Stomach (tissue), 9 donors: Measurements from ENCODE around the gene ST13. TPM values are rescaled to one million over a fixed set of nuclear protein-coding genes. Genes with fewer than 3 reads are reported as not detected.

Experiments
- DNase-seq, 2 donors: peaks; one replicate each; pipeline versions ENCODE4 v3.0.0 to v3.0.0-alpha.2; 2013 to 2019
- H3K27ac ChIP-seq, 5 donors: fragments of 200-600 bp in 4 of 5; sonication (generic) in 4 of 5; one replicate each; pipeline ENCODE4 v1.5.1; 2013 to 2019; ENCODE audit warnings: mild to moderate bottlenecking in 1 of 5, moderate library complexity in 1 of 5
- H3K27me3 ChIP-seq, 3 donors: fragments of 200-600 bp; sonication (generic); one replicate each; pipeline ENCODE4 v1.5.1; 2017 to 2019; ENCODE audit warnings: mixed run types in 1 of 3
- H3K36me3 ChIP-seq, 4 donors: fragments of 200-600 bp; sonication (generic); 1 replicate in 3 of 4; 2 replicates in 1 of 4; pipeline ENCODE4 v1.5.1; 2016 to 2019
- H3K4me1 ChIP-seq, 4 donors: fragments of 200-600 bp; sonication (generic); one replicate each; pipeline ENCODE4 v1.5.1; 2016 to 2019
- H3K4me3 ChIP-seq, 4 donors: fragments of 200-600 bp; sonication (generic) in 3 of 4; one replicate each; pipeline ENCODE4 v1.5.1; 2016 to 2019; ENCODE audit warnings: mild to moderate bottlenecking in 1 of 4
- H3K9me3 ChIP-seq, 4 donors: fragments of 200-600 bp; sonication (generic); one replicate each; pipeline ENCODE4 v1.5.1; 2016 to 2019
- EP300 ChIP-seq: sonication (generic); formaldehyde crosslinking; IDR thresholded peaks from one replicate; pipeline ENCODE4 v1.6.1; 2017; ENCODE audit warnings: antibody characterized with exemption
- POLR2A ChIP-seq, 4 donors: fragments of 450-650 bp; IDR thresholded peaks; one replicate each; pipeline ENCODE4 v1.6.1; 2016; ENCODE audit warnings: antibody characterized with exemption in 4 of 4, control low read depth in 2 of 4, mild to moderate bottlenecking in 1 of 4, moderate library complexity in 1 of 4
- POLR2AphosphoS5 ChIP-seq, 3 donors: sonication (generic); formaldehyde crosslinking; IDR thresholded peaks; one replicate each; pipeline ENCODE4 v1.6.1; 2016; ENCODE audit warnings: antibody characterized with exemption in 3 of 3
- WGBS, 5 donors: extraction: QIAGEN DNeasy Blood & Tissue Kit in 3 of 5; methylation state at CpG; one replicate each; pipeline versions ENCODE4 v1.1.5 to v1.1.7; 2013 to 2018; 5-methylcytosine and 5-hydroxymethylcytosine counted together
- intact Hi-C: fragments of 100-400 bp; cut with DNase I; formaldehyde crosslinking; loops from one replicate; pipeline ENCODE4 v1.15.1; 2023; ENCODE audit warnings: low total_unique reads
- polyA plus RNA-seq, 3 donors: library from polyadenylated mRNA; stranded (reverse); fragments of 200-250 nt; gene quantifications; one replicate each; pipeline ENCODE4 v1.2.3, GENCODE V29; 2013
- total RNA-seq, 5 donors: library from RNA; depleted of rRNA; stranded (reverse); fragments of >200 nt; gene quantifications; one replicate each; pipeline versions ENCODE4 v1.1.0 to v1.2.3, GENCODE V29; 2014 to 2016
- TF ChIP-seq, protein P1 (sequence below), 7 experiments: fragments of 450-650 bp in 4 of 7; fragments of 200-600 bp in 3 of 7; sonication (generic) in 3 of 7; IDR thresholded peaks; one replicate each; pipeline ENCODE4 v1.5.1; 2016 to 2019; ENCODE audit warnings: antibody characterized with exemption in 7 of 7, control low read depth in 2 of 7, mild to moderate bottlenecking in 1 of 7
- donor health status: healthy with polysubstance abuse.
- donor health status: Bipolar disorder and iron deficiency.
- donor health status: healthy.

ST13 gene
- total and polyA plus RNA-seq, 8 donors: 67.5 to 288 (median 94.6) TPM

DNA sequence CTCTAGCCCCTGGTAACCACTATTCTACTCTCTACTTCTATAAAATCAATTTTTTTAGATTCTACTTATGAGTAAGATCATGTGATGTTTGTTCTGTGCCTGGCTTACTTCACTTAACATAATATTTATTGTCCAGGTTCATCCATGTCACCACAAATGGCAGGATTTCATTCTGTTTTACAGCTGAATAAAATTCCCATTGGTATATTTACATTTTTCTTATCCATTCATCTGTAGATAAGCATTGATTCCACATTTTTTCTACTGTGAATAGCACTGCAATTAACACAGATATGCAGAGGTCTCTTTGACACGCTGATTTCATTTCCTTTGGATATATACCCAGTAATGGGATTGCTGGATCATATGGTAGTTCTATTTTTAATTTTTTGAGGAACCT is 53.1 kb downstream of the ST13 start:
- intact Hi-C loops: no loop called here
- Histone ChIP-seq H3K27me3 (no peaks in the 10 kb centered on the region), H3K4me1 (no peaks in the 10 kb centered on the region), H3K4me3 (no peak overlapping the region), H3K27ac (no peak overlapping the region), H3K9me3 (no peaks in the 10 kb centered on the region), H3K36me3 (peaks cover 0 to 5% (median 2%) of the 10 kb centered on the region in 4 donors)
- 37 to 67% (median 45%) methylated on average over 1 of the region's 1 CpG for WGBS, 5 donors
- no peak for TF ChIP-seq EP300
- TF ChIP-seq POLR2AphosphoS5 (IDR thresholded peaks at IDR 0.05): no peak
- TF ChIP-seq, protein P1, sequence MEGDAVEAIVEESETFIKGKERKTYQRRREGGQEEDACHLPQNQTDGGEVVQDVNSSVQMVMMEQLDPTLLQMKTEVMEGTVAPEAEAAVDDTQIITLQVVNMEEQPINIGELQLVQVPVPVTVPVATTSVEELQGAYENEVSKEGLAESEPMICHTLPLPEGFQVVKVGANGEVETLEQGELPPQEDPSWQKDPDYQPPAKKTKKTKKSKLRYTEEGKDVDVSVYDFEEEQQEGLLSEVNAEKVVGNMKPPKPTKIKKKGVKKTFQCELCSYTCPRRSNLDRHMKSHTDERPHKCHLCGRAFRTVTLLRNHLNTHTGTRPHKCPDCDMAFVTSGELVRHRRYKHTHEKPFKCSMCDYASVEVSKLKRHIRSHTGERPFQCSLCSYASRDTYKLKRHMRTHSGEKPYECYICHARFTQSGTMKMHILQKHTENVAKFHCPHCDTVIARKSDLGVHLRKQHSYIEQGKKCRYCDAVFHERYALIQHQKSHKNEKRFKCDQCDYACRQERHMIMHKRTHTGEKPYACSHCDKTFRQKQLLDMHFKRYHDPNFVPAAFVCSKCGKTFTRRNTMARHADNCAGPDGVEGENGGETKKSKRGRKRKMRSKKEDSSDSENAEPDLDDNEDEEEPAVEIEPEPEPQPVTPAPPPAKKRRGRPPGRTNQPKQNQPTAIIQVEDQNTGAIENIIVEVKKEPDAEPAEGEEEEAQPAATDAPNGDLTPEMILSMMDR (IDR thresholded peaks at IDR 0.05): no peak
- TF ChIP-seq POLR2A (IDR thresholded peaks at IDR 0.05): no peak
- DNase-seq: no peak

DNA sequence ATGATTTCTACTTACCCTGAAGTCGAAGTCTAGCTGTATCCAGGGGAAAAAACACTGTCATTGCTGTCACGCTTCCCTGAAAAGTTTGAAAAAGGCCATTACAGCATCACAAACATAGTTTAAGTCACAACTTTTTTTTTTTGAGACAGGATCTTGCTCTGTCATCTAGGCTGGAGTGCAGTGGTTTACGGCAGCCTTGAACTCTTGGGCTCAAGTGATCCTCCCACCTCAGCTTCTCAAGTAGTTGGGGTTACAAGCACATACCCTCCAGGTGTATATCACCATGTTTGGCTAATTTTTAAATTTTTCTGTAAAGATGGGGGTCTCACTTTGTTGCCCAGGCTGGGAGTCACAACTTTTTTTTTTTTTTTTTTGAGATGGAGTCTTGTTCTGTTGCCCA is 57.4 kb downstream of the ST13 start:
- 92 to 98% (median 95%) methylated on average over 3 of the region's 3 CpGs for WGBS, 5 donors
- no peak for DNase-seq
- intact Hi-C loops: no loop called here
- H3K27ac ChIP-seq: no peak overlapping the region
- TF ChIP-seq, protein P1 (IDR thresholded peaks at IDR 0.05): no peak
- TF ChIP-seq POLR2AphosphoS5 (IDR thresholded peaks at IDR 0.05) (no peak), EP300 (no peak), POLR2A (IDR thresholded peaks at IDR 0.05) (no peak)
- H3K27me3 ChIP-seq: no peaks in the 10 kb centered on the region
- H3K4me1 ChIP-seq: no peaks in the 10 kb centered on the region
- H3K9me3 ChIP-seq: no peaks in the 10 kb centered on the region
- H3K4me3 ChIP-seq: no peak overlapping the region
- peaks cover 0 to 27% (median 16%) of the 10 kb centered on the region in 4 donors for H3K36me3 ChIP-seq

DNA sequence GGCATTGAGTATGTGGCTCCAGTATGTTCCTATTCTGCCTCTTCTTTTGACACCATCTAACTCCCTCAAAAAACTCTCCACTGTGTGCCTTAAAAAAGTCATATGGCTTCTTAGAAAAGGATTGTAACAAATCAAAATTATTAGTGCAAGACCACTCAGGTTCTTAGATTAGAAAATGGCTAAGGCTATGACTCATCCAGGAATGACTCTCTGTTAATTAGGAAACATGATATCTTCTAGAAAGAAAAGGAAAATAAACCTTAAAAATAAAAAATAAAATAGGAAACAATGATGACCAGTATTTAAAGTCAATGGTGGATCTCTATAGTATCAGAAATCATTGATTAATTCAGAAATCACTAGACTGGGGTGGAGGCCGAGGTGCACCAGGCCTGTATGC is 59.0 kb downstream of the ST13 start:
- no peaks in the 10 kb centered on the region for H3K4me1 ChIP-seq
- H3K27ac ChIP-seq: no peak overlapping the region
- intact Hi-C loops: no loop called here
- DNase-seq: no peak
- TF ChIP-seq, protein P1 (IDR thresholded peaks at IDR 0.05): no peak
- TF ChIP-seq POLR2A (IDR thresholded peaks at IDR 0.05) (no peak), EP300 (no peak), POLR2AphosphoS5 (IDR thresholded peaks at IDR 0.05) (no peak)
- WGBS, 5 donors: 86 to 100% (median 95%) methylated on average over 1 of the region's 1 CpG
- H3K9me3 ChIP-seq: no peaks in the 10 kb centered on the region
- peaks cover 0 to 36% (median 30%) of the 10 kb centered on the region in 4 donors for H3K36me3 ChIP-seq
- no peaks in the 10 kb centered on the region for H3K27me3 ChIP-seq
- H3K4me3 ChIP-seq: no peak overlapping the region

DNA sequence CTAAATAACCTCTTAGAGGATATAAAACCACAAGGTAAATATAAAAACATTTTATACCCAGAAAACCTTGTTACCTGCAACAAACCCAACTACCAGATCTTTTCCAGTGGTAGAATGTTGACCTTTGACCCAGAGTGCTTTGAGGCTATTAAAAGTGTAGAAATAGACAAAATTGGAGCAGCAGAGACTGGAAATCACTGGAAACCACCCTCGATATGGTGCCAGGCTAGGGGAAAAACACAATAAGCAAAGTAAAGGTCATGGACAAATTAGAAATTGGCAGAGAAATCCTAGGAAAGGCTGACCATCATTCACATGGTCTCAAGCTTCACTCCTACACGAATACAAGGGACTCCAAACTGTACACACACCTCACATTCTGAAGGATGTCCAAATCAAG is 64.0 kb downstream of the ST13 start:
- no peak for TF ChIP-seq POLR2A (IDR thresholded peaks at IDR 0.05)
- TF ChIP-seq, protein P1 (IDR thresholded peaks at IDR 0.05): no peak
- TF ChIP-seq EP300: no peak
- no peak for TF ChIP-seq POLR2AphosphoS5 (IDR thresholded peaks at IDR 0.05)
- intact Hi-C loops: no loop called here
- H3K4me1 ChIP-seq: no peaks in the 10 kb centered on the region
- 86 to 95% (median 91%) methylated on average over 2 of the region's 2 CpGs for WGBS, 5 donors
- DNase-seq: no peak
- no peak overlapping the region for H3K4me3 ChIP-seq
- H3K27ac ChIP-seq: no peak overlapping the region
- H3K27me3 ChIP-seq: no peaks in the 10 kb centered on the region
- no peaks in the 10 kb centered on the region for H3K9me3 ChIP-seq
- H3K36me3 ChIP-seq: peaks cover 0 to 65% (median 54%) of the 10 kb centered on the region in 4 donors
